ENCODE results near the gene CELF2.

Gene CELF2

GRCh38 chr10:11303361-11304170, 285.9 kb downstream of the CELF2 start:
- Mint-ChIP-seq H3K36me3 (no peaks in the 10 kb centered on the region), H3K4me3 (no peak overlapping the region), H3K4me1 (peaks cover 56% of the 10 kb centered on the region), H3K9me3 (no peaks in the 10 kb centered on the region), H3K27ac (peak overlapping the region; percentile 89)
- ATAC-seq (no peak), DNase-seq (ENCODE audit: low spot score in 2 of 2) (no peak)

- no peaks in the 10 kb centered on the region for H3K9me3 Mint-ChIP-seq
Observed at GRCh38 chr10:11304906-11305585, 287.4 kb downstream of the CELF2 start.

GRCh38 chr10:11305825-11306593, 288.3 kb downstream of the CELF2 start:
- H3K4me1 Mint-ChIP-seq: peaks cover 78% of the 10 kb centered on the region
- no peak for DNase-seq (ENCODE audit: low spot score in 2 of 2)
- H3K36me3 Mint-ChIP-seq: no peaks in the 10 kb centered on the region
- peak overlapping the region; percentile 71 for H3K27ac Mint-ChIP-seq
- H3K9me3 Mint-ChIP-seq: no peaks in the 10 kb centered on the region
- H3K4me3 Mint-ChIP-seq: no peak overlapping the region
- ATAC-seq: no peak

More at GRCh38 chr10:11304906-11305585, 287.4 kb downstream of the CELF2 start:
- ATAC-seq: no peak
- Mint-ChIP-seq H3K4me3 (no peak overlapping the region), H3K4me1 (peaks cover 69% of the 10 kb centered on the region), H3K36me3 (no peaks in the 10 kb centered on the region), H3K27ac (no peak overlapping the region)
- DNase-seq (ENCODE audit: low spot score in 2 of 2): no peak

GRCh38 chr10:11307004-11307403, 289.3 kb downstream of the CELF2 start:
- Mint-ChIP-seq H3K4me1 (peaks cover 83% of the 10 kb centered on the region), H3K9me3 (peaks cover 2% of the 10 kb centered on the region), H3K4me3 (no peak overlapping the region), H3K27ac (peak overlapping the region; percentile 71), H3K36me3 (no peaks in the 10 kb centered on the region)
- no peak for DNase-seq (ENCODE audit: low spot score in 2 of 2)
- no peak for ATAC-seq

- H3K27ac Mint-ChIP-seq: peak overlapping the region; percentile 71
- DNase-seq (ENCODE audit: low spot score in 2 of 2) (no peak), ATAC-seq (no peak)
- no peak overlapping the region for H3K4me3 Mint-ChIP-seq
- H3K36me3 Mint-ChIP-seq: no peaks in the 10 kb centered on the region
- peaks cover 83% of the 10 kb centered on the region for H3K4me1 Mint-ChIP-seq
- H3K9me3 Mint-ChIP-seq: peaks cover 2% of the 10 kb centered on the region
Observed at GRCh38 chr10:11307937-11308336, 290.3 kb downstream of the CELF2 start.

GRCh38 chr10:11311027-11311426, 293.4 kb downstream of the CELF2 start:
- H3K36me3 Mint-ChIP-seq: no peaks in the 10 kb centered on the region
- peaks cover 2% of the 10 kb centered on the region for H3K9me3 Mint-ChIP-seq
- H3K4me3 Mint-ChIP-seq: no peak overlapping the region
- no peak for DNase-seq (ENCODE audit: low spot score in 2 of 2)
- peak overlapping the region; percentile 93 for H3K27ac Mint-ChIP-seq
- H3K4me1 Mint-ChIP-seq: peaks cover 86% of the 10 kb centered on the region
- no peak for ATAC-seq

- Mint-ChIP-seq H3K4me1 (peaks cover 86% of the 10 kb centered on the region), H3K36me3 (no peaks in the 10 kb centered on the region), H3K27ac (peak overlapping the region; percentile 93), H3K9me3 (peaks cover 2% of the 10 kb centered on the region), H3K4me3 (no peak overlapping the region)
- DNase-seq (ENCODE audit: low spot score in 2 of 2) (no peak), ATAC-seq (no peak)
Observed at GRCh38 chr10:11313463-11313862, 295.8 kb downstream of the CELF2 start.

- no peaks in the 10 kb centered on the region for H3K9me3 Mint-ChIP-seq
- peak overlapping the region; percentile 88 for H3K27ac Mint-ChIP-seq
- no peaks in the 10 kb centered on the region for H3K36me3 Mint-ChIP-seq
- peak overlapping the region; percentile 37 for H3K4me3 Mint-ChIP-seq
- peaks cover 81% of the 10 kb centered on the region for H3K4me1 Mint-ChIP-seq
- DNase-seq (ENCODE audit: low spot score in 2 of 2) (no peak), ATAC-seq (no peak)
Observed at GRCh38 chr10:11317936-11318670, 300.4 kb downstream of the CELF2 start.

GRCh38 chr10:11318826-11319598, 301.3 kb downstream of the CELF2 start:
- H3K36me3 Mint-ChIP-seq: no peaks in the 10 kb centered on the region
- H3K4me3 Mint-ChIP-seq: peak overlapping the region; percentile 37
- ATAC-seq: no peak

GRCh38 chr10:11319990-11320602, 302.4 kb downstream of the CELF2 start:
- no peaks in the 10 kb centered on the region for H3K36me3 Mint-ChIP-seq
- peak; percentile 74 for ATAC-seq
- H3K4me1 Mint-ChIP-seq: peaks cover 63% of the 10 kb centered on the region
- H3K27ac Mint-ChIP-seq: peak overlapping the region; percentile 88
- peak overlapping the region; percentile 37 for H3K4me3 Mint-ChIP-seq
- DNase-seq (ENCODE audit: low spot score in 2 of 2): peak in 1 of 2 donors; percentile 59
- H3K9me3 Mint-ChIP-seq: no peaks in the 10 kb centered on the region

More at GRCh38 chr10:11318826-11319598, 301.3 kb downstream of the CELF2 start:
- peaks cover 72% of the 10 kb centered on the region for H3K4me1 Mint-ChIP-seq
- H3K27ac Mint-ChIP-seq: peak overlapping the region; percentile 88
- H3K9me3 Mint-ChIP-seq: no peaks in the 10 kb centered on the region
- no peak for DNase-seq (ENCODE audit: low spot score in 2 of 2)

GRCh38 chr10:11320809-11321520, 303.3 kb downstream of the CELF2 start:
- ATAC-seq: peak; percentile 47
- Mint-ChIP-seq H3K4me1 (peaks cover 59% of the 10 kb centered on the region), H3K36me3 (no peaks in the 10 kb centered on the region), H3K9me3 (no peaks in the 10 kb centered on the region), H3K4me3 (peak overlapping the region; percentile 37), H3K27ac (peak overlapping the region; percentile 88)
- DNase-seq (ENCODE audit: low spot score in 2 of 2): no peak

GRCh38 chr10:11322698-11323097, 305.0 kb downstream of the CELF2 start:
- Mint-ChIP-seq H3K27ac (peak overlapping the region; percentile 88), H3K36me3 (no peaks in the 10 kb centered on the region), H3K4me3 (no peak overlapping the region), H3K9me3 (no peaks in the 10 kb centered on the region), H3K4me1 (peaks cover 46% of the 10 kb centered on the region)
- no peak for DNase-seq (ENCODE audit: low spot score in 2 of 2)
- ATAC-seq: no peak

- Mint-ChIP-seq H3K27ac (peak overlapping the region; percentile 88), H3K4me3 (no peak overlapping the region), H3K4me1 (peaks cover 25% of the 10 kb centered on the region), H3K9me3 (no peaks in the 10 kb centered on the region), H3K36me3 (no peaks in the 10 kb centered on the region)
- DNase-seq (ENCODE audit: low spot score in 2 of 2) (no peak), ATAC-seq (no peak)
Observed at GRCh38 chr10:11324761-11325321, 307.2 kb downstream of the CELF2 start.
